ENCODE measurements around the gene MAD1L1. TPM values are rescaled to one million over a fixed set of nuclear protein-coding genes. Genes with fewer than 3 reads are reported as not detected.

Gene MAD1L1
- total RNA-seq, 1 donor from 2014 or later: 53.8 TPM

GRCh38 chr7:1890289-1891235 is 342.2 kb downstream of the MAD1L1 start:
- Mint-ChIP-seq H3K4me3 (no peak overlapping the region), H3K27ac (ENCODE audit: unreplicated experiment) (no peak overlapping the region), H3K4me1 (no peaks in the 10 kb centered on the region), H3K9me3 (no peaks in the 10 kb centered on the region), H3K36me3 (ENCODE audit: low read depth) (peaks cover 16% of the 10 kb centered on the region), H3K27me3 (ENCODE audit: low read depth) (no peaks in the 10 kb centered on the region)
- DNase-seq (ENCODE audit: low read depth, low spot score): no peak
- no peak for TF ChIP-seq CTCF (conservative IDR thresholded peaks at IDR 0.05)

- Mint-ChIP-seq H3K36me3 (ENCODE audit: low read depth) (peaks cover 16% of the 10 kb centered on the region), H3K27ac (ENCODE audit: unreplicated experiment) (no peak overlapping the region), H3K9me3 (no peaks in the 10 kb centered on the region), H3K4me3 (no peak overlapping the region), H3K27me3 (ENCODE audit: low read depth) (no peaks in the 10 kb centered on the region), H3K4me1 (no peaks in the 10 kb centered on the region)
- DNase-seq (ENCODE audit: low read depth, low spot score): no peak
- no peak for TF ChIP-seq CTCF (conservative IDR thresholded peaks at IDR 0.05)
Measured at GRCh38 chr7:1889556-1890181, 343.1 kb downstream of the MAD1L1 start.

- Mint-ChIP-seq H3K27ac (ENCODE audit: unreplicated experiment) (no peak overlapping the region), H3K4me3 (no peak overlapping the region), H3K27me3 (ENCODE audit: low read depth) (no peaks in the 10 kb centered on the region), H3K9me3 (no peaks in the 10 kb centered on the region), H3K36me3 (ENCODE audit: low read depth) (peaks cover 16% of the 10 kb centered on the region), H3K4me1 (no peaks in the 10 kb centered on the region)
- no peak for DNase-seq (ENCODE audit: low read depth, low spot score)
- TF ChIP-seq CTCF (conservative IDR thresholded peaks at IDR 0.05): no peak
Measured at GRCh38 chr7:1889091-1889490, 343.7 kb downstream of the MAD1L1 start.

GRCh38 chr7:1888425-1888824 is 344.3 kb downstream of the MAD1L1 start:
- H3K4me3 Mint-ChIP-seq: no peak overlapping the region
- no peak overlapping the region for H3K27ac Mint-ChIP-seq (ENCODE audit: unreplicated experiment)
- DNase-seq (ENCODE audit: low read depth, low spot score): no peak
- H3K9me3 Mint-ChIP-seq: no peaks in the 10 kb centered on the region
- no peaks in the 10 kb centered on the region for H3K4me1 Mint-ChIP-seq
- no peaks in the 10 kb centered on the region for H3K27me3 Mint-ChIP-seq (ENCODE audit: low read depth)
- no peak for TF ChIP-seq CTCF (conservative IDR thresholded peaks at IDR 0.05)
- peaks cover 16% of the 10 kb centered on the region for H3K36me3 Mint-ChIP-seq (ENCODE audit: low read depth)

GRCh38 chr7:1887251-1887650 is 345.5 kb downstream of the MAD1L1 start:
- Mint-ChIP-seq H3K4me1 (peaks cover 4% of the 10 kb centered on the region), H3K9me3 (no peaks in the 10 kb centered on the region), H3K27me3 (ENCODE audit: low read depth) (no peaks in the 10 kb centered on the region), H3K4me3 (no peak overlapping the region), H3K36me3 (ENCODE audit: low read depth) (peaks cover 16% of the 10 kb centered on the region), H3K27ac (ENCODE audit: unreplicated experiment) (no peak overlapping the region)
- no peak for DNase-seq (ENCODE audit: low read depth, low spot score)
- TF ChIP-seq CTCF (conservative IDR thresholded peaks at IDR 0.05): no peak

Data from neural crest cell (in vitro differentiated cells).